ENCODE data around the gene MC3R.

GRCh38 chr20:56223352-56223751, 25.2 kb upstream of the MC3R start:
- TF ChIP-seq, protein P1, sequence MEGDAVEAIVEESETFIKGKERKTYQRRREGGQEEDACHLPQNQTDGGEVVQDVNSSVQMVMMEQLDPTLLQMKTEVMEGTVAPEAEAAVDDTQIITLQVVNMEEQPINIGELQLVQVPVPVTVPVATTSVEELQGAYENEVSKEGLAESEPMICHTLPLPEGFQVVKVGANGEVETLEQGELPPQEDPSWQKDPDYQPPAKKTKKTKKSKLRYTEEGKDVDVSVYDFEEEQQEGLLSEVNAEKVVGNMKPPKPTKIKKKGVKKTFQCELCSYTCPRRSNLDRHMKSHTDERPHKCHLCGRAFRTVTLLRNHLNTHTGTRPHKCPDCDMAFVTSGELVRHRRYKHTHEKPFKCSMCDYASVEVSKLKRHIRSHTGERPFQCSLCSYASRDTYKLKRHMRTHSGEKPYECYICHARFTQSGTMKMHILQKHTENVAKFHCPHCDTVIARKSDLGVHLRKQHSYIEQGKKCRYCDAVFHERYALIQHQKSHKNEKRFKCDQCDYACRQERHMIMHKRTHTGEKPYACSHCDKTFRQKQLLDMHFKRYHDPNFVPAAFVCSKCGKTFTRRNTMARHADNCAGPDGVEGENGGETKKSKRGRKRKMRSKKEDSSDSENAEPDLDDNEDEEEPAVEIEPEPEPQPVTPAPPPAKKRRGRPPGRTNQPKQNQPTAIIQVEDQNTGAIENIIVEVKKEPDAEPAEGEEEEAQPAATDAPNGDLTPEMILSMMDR (IDR thresholded peaks at IDR 0.05; ENCODE audit: low read depth, low read length, missing input control), result no peak
- TF ChIP-seq, protein P2, sequence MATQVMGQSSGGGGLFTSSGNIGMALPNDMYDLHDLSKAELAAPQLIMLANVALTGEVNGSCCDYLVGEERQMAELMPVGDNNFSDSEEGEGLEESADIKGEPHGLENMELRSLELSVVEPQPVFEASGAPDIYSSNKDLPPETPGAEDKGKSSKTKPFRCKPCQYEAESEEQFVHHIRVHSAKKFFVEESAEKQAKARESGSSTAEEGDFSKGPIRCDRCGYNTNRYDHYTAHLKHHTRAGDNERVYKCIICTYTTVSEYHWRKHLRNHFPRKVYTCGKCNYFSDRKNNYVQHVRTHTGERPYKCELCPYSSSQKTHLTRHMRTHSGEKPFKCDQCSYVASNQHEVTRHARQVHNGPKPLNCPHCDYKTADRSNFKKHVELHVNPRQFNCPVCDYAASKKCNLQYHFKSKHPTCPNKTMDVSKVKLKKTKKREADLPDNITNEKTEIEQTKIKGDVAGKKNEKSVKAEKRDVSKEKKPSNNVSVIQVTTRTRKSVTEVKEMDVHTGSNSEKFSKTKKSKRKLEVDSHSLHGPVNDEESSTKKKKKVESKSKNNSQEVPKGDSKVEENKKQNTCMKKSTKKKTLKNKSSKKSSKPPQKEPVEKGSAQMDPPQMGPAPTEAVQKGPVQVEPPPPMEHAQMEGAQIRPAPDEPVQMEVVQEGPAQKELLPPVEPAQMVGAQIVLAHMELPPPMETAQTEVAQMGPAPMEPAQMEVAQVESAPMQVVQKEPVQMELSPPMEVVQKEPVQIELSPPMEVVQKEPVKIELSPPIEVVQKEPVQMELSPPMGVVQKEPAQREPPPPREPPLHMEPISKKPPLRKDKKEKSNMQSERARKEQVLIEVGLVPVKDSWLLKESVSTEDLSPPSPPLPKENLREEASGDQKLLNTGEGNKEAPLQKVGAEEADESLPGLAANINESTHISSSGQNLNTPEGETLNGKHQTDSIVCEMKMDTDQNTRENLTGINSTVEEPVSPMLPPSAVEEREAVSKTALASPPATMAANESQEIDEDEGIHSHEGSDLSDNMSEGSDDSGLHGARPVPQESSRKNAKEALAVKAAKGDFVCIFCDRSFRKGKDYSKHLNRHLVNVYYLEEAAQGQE (IDR thresholded peaks at IDR 0.05), result no peak
- TF ChIP-seq, protein P3, sequence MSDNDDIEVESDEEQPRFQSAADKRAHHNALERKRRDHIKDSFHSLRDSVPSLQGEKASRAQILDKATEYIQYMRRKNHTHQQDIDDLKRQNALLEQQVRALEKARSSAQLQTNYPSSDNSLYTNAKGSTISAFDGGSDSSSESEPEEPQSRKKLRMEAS (IDR thresholded peaks at IDR 0.05), result no peak
- no peak for TF ChIP-seq EGR1 (IDR thresholded peaks at IDR 0.05; ENCODE audit: low read depth in 2 of 2)
- no peak for TF ChIP-seq YY1 (IDR thresholded peaks at IDR 0.05)
- no peak for TF ChIP-seq RAD21 (IDR thresholded peaks at IDR 0.05)
- no peak for TF ChIP-seq SP1 (IDR thresholded peaks at IDR 0.05)
- TF ChIP-seq ATF3 (IDR thresholded peaks at IDR 0.05), result no peak
- TF ChIP-seq ZBTB33 (IDR thresholded peaks at IDR 0.05), result no peak
